Kidney (tissue), 14 donors: ENCODE measurements around the gene USP9X. TPM values are rescaled to one million over a fixed set of nuclear protein-coding genes. Genes with fewer than 3 reads are reported as not detected.
"Not testable (repeated sequence)": the region's sequence is repeated elsewhere in the genome, so short reads cannot be mapped to it uniquely, and the experiment has no call there.

ENCODE experiments used
- DNase-seq, 5 donors: peaks; one replicate each; pipeline ENCODE4 v3.0.0-alpha.2; 2013 to 2020
- FAIRE-seq: peaks from 2 replicates; lab custom pipeline; 2012; peaks lifted over from hg19 to GRCh38; lab: Jason Lieb, UNC
- H3K27ac ChIP-seq, 2 donors: one replicate each; pipeline ENCODE4 v1.7.0; 2013; ENCODE audit warnings: low read depth in 2 of 2, low read length in 2 of 2, inconsistent platforms in 1 of 2
- H3K27me3 ChIP-seq: one replicate; pipeline ENCODE4 v1.7.1; 2013; ENCODE audit warnings: low read length, inconsistent platforms; ENCODE audit not compliant: control insufficient read depth, insufficient read depth
- H3K36me3 ChIP-seq, 3 donors: one replicate each; pipeline versions ENCODE4 v1.7.0 to v1.7.1; 2013; ENCODE audit warnings: low read length in 3 of 3, control low read depth in 1 of 3, inconsistent platforms in 1 of 3; ENCODE audit not compliant: insufficient read depth in 3 of 3, control insufficient read depth in 2 of 3
- H3K4me1 ChIP-seq, 3 donors: one replicate each; pipeline versions ENCODE4 v1.7.0 to v1.7.1; 2013; ENCODE audit warnings: low read length in 3 of 3, inconsistent platforms in 1 of 3, low read depth in 1 of 3; ENCODE audit not compliant: control insufficient read depth in 2 of 3, insufficient read depth in 2 of 3
- H3K4me3 ChIP-seq, 3 donors: one replicate each; pipeline versions ENCODE4 v1.7.0 to v1.8.1; 2013; ENCODE audit warnings: low read length in 3 of 3, control low read depth in 1 of 3, inconsistent platforms in 1 of 3
- H3K9ac ChIP-seq, 3 donors: one replicate each; pipeline versions ENCODE4 v1.7.0 to v1.7.1; 2013; ENCODE audit warnings: low read length in 3 of 3, control low read depth in 1 of 3, inconsistent platforms in 1 of 3
- H3K9me3 ChIP-seq, 3 donors: one replicate each; pipeline versions ENCODE4 v1.7.0 to v1.7.1; 2013; ENCODE audit warnings: low read length in 3 of 3, control low read depth in 1 of 3, inconsistent platforms in 1 of 3; ENCODE audit not compliant: control insufficient read depth in 2 of 3, insufficient read depth in 1 of 3
- CTCF ChIP-seq: IDR thresholded peaks from 3 replicates; pipeline ENCODE4 v1.5.1; 2012; ENCODE audit warnings: mild to moderate bottlenecking, moderate library complexity, borderline replicate concordance; ENCODE audit not compliant: insufficient read depth; ENCODE audit errors: extremely low read depth
- intact Hi-C: fragments of 100-400 bp; cut with DNase I; formaldehyde crosslinking; loops from one replicate; pipeline ENCODE4 v1.11.1; 2022
- polyA plus RNA-seq: library from polyadenylated mRNA; stranded (reverse); fragments of 350-450 nt; fragmentation: Illumina TruSeq; extraction: RNeasy Lipid Tissue Mini Kit (QIAGEN cat#74804); gene quantifications from one replicate; pipeline ENCODE4 v1.2.3, GENCODE V29; 2014; ENCODE audit warnings: low read depth, low replicate concordance; ENCODE audit not compliant: insufficient read depth
- total RNA-seq: library from RNA; stranded (reverse); fragmentation: NEBNext Ultra II Directional; extraction: Animal tissue kit (Norgen Biotek cat#: 25700); gene quantifications from one replicate; pipeline ENCODE4 v1.2.1, GENCODE V29; 2021
- donor health status: control.
- donor health status: control.
- donor health status: control.
- donor health status: control.
- donor health status: control.
- donor health status: DM: yes; HTN: yes; CAD: no.
- donor health status: Normal renal cell carcinoma (clear cell type).

USP9X gene
- total and polyA plus RNA-seq, 2 donors from 2014 or later, result 12.0 to 86.8 TPM

- intact Hi-C loops, result no loop called here
- Histone ChIP-seq H3K4me1 (peaks cover 0 to 5% (median 2%) of the 10 kb centered on the region in 3 donors), H3K27me3 (peaks cover 12% of the 10 kb centered on the region), H3K9ac (no peak overlapping the region), H3K27ac (no peak overlapping the region), H3K36me3 (no peaks in the 10 kb centered on the region), H3K9me3 (no peaks in the 10 kb centered on the region), H3K4me3 (no peak overlapping the region)
- DNase-seq (no peak), FAIRE-seq (no peak)
- TF ChIP-seq CTCF, result no peak
Observed at GRCh38 chrX:41108463-41109205, 23.4 kb downstream of the USP9X start.

GRCh38 chrX:41110801-41111625 lies 25.8 kb downstream of the USP9X start:
- Histone ChIP-seq H3K36me3 (no peaks in the 10 kb centered on the region), H3K4me3 (no peak overlapping the region), H3K27me3 (peaks cover 9% of the 10 kb centered on the region), H3K4me1 (peaks cover 0 to 5% (median 2%) of the 10 kb centered on the region in 3 donors), H3K9ac (no peak overlapping the region), H3K9me3 (no peaks in the 10 kb centered on the region), H3K27ac (no peak overlapping the region)
- no peak for DNase-seq
- FAIRE-seq, result no peak
- intact Hi-C loops, result no loop called here
- no peak for TF ChIP-seq CTCF

- H3K4me1 ChIP-seq, H3K27me3 ChIP-seq, H3K4me3 ChIP-seq, H3K27ac ChIP-seq, H3K9ac ChIP-seq, H3K36me3 ChIP-seq, intact Hi-C loops, H3K9me3 ChIP-seq: not testable (repeated sequence)
- DNase-seq, result peak in 2 of 5 donors; percentile 43 to 58
- TF ChIP-seq CTCF, result peak; percentile 63
- peak; percentile 98 for FAIRE-seq
Observed at GRCh38 chrX:41115104-41115425, 29.8 kb downstream of the USP9X start.
